Right atrium auricular region (tissue), 2 donors: ENCODE measurements around the gene SETDB2. TPM values are rescaled to one million over a fixed set of nuclear protein-coding genes. Genes with fewer than 3 reads are reported as not detected.

Source experiments
- DNase-seq: peaks from one replicate; pipeline ENCODE4 v3.0.0-alpha.2; 2019; ENCODE audit warnings: low spot score
- H3K27ac ChIP-seq, 2 donors: fragments of 200-600 bp; sonication (generic); 1 replicate in 1 of 2; 2 replicates in 1 of 2; pipeline ENCODE4 v1.5.1; 2016 to 2019
- H3K27me3 ChIP-seq, 2 donors: fragments of 200-600 bp; sonication (generic); one replicate each; pipeline versions ENCODE4 v1.5.1 to v1.6.0; 2017 to 2019
- H3K36me3 ChIP-seq: fragments of 200-600 bp; sonication (generic); one replicate; pipeline ENCODE4 v1.5.1; 2016
- H3K4me1 ChIP-seq, 2 donors: fragments of 200-600 bp; sonication (generic); one replicate each; pipeline versions ENCODE4 v1.5.1 to v1.6.0; 2017 to 2019
- H3K4me3 ChIP-seq, 2 donors: fragments of 200-600 bp; sonication (generic); 1 replicate in 1 of 2; 2 replicates in 1 of 2; pipeline ENCODE4 v1.5.1; 2017 to 2019; ENCODE audit warnings: mild to moderate bottlenecking in 1 of 2, moderate library complexity in 1 of 2
- H3K9me3 ChIP-seq, 2 donors: fragments of 200-600 bp; sonication (generic); one replicate each; pipeline ENCODE4 v1.5.1; 2019
- CTCF ChIP-seq, 2 donors: fragments of 200-600 bp; sonication (generic); IDR thresholded peaks; one replicate each; pipeline ENCODE4 v1.5.1; 2019; ENCODE audit warnings: antibody characterized with exemption in 2 of 2
- total RNA-seq, 2 donors: library from RNA; depleted of rRNA; stranded (reverse); fragments of >200 nt; gene quantifications; one replicate each; pipeline ENCODE4 v1.1.0, GENCODE V29; 2016

SETDB2 gene
- total RNA-seq, 2 donors from 2014 or later = 7.3 to 12.4 TPM

- Histone ChIP-seq H3K27me3 (no peaks in the 10 kb centered on the region), H3K4me3 (no peak overlapping the region), H3K4me1 (no peaks in the 10 kb centered on the region), H3K36me3 (no peaks in the 10 kb centered on the region), H3K9me3 (peaks cover 0 to 15% of the 10 kb centered on the region in 2 donors), H3K27ac (no peak overlapping the region)
- no peak for DNase-seq
- no peak for TF ChIP-seq CTCF (IDR thresholded peaks at IDR 0.05)
Observed at GRCh38 chr13:49409008-49409407, 35.1 kb upstream of the SETDB2 start.

- no peak for TF ChIP-seq CTCF (IDR thresholded peaks at IDR 0.05)
- no peaks in the 10 kb centered on the region for H3K27me3 ChIP-seq
- H3K4me3 ChIP-seq = no peak overlapping the region
- no peak for DNase-seq
- peaks cover 0 to 5% of the 10 kb centered on the region in 2 donors for H3K9me3 ChIP-seq
- no peak overlapping the region for H3K27ac ChIP-seq
- no peaks in the 10 kb centered on the region for H3K4me1 ChIP-seq
- no peaks in the 10 kb centered on the region for H3K36me3 ChIP-seq
Observed at GRCh38 chr13:49410006-49410405, 34.1 kb upstream of the SETDB2 start.

GRCh38 chr13:49410477-49410876 is 33.6 kb upstream of the SETDB2 start:
- H3K27me3 ChIP-seq = no peaks in the 10 kb centered on the region
- H3K36me3 ChIP-seq = no peaks in the 10 kb centered on the region
- H3K4me3 ChIP-seq = no peak overlapping the region
- H3K9me3 ChIP-seq = no peaks in the 10 kb centered on the region
- TF ChIP-seq CTCF (IDR thresholded peaks at IDR 0.05) = no peak
- H3K4me1 ChIP-seq = no peaks in the 10 kb centered on the region
- no peak overlapping the region for H3K27ac ChIP-seq
- DNase-seq = no peak

GRCh38 chr13:49411353-49411752 is 32.7 kb upstream of the SETDB2 start:
- DNase-seq = no peak
- H3K4me3 ChIP-seq = no peak overlapping the region
- no peak for TF ChIP-seq CTCF (IDR thresholded peaks at IDR 0.05)
- H3K9me3 ChIP-seq = no peaks in the 10 kb centered on the region
- no peaks in the 10 kb centered on the region for H3K36me3 ChIP-seq
- H3K27me3 ChIP-seq = no peaks in the 10 kb centered on the region
- no peak overlapping the region for H3K27ac ChIP-seq
- no peaks in the 10 kb centered on the region for H3K4me1 ChIP-seq

GRCh38 chr13:49412749-49413148 is 31.3 kb upstream of the SETDB2 start:
- no peak for TF ChIP-seq CTCF (IDR thresholded peaks at IDR 0.05)
- no peaks in the 10 kb centered on the region for H3K4me1 ChIP-seq

GRCh38 chr13:49417161-49417560 is 26.9 kb upstream of the SETDB2 start:
- Histone ChIP-seq H3K36me3 (no peaks in the 10 kb centered on the region), H3K27ac (no peak overlapping the region), H3K27me3 (no peaks in the 10 kb centered on the region), H3K4me1 (no peaks in the 10 kb centered on the region), H3K4me3 (no peak overlapping the region), H3K9me3 (no peaks in the 10 kb centered on the region)
- no peak for DNase-seq
- no peak for TF ChIP-seq CTCF (IDR thresholded peaks at IDR 0.05)

More at GRCh38 chr13:49412749-49413148, 31.3 kb upstream of the SETDB2 start:
- H3K9me3 ChIP-seq = no peaks in the 10 kb centered on the region
- DNase-seq = no peak
- no peaks in the 10 kb centered on the region for H3K36me3 ChIP-seq
- no peak overlapping the region for H3K4me3 ChIP-seq
- H3K27me3 ChIP-seq = no peaks in the 10 kb centered on the region
- H3K27ac ChIP-seq = no peak overlapping the region
